IMR-90 (cell line): ENCODE data around the gene FOSB.

ENCODE experiments used
- CHD1 ChIP-seq: IDR thresholded peaks from 2 replicates; pipeline ENCODE4 v1.6.1; 2012; ENCODE audit warnings: low read depth, low read length, improper control_type of control experiment
- MAFK ChIP-seq: IDR thresholded peaks from 2 replicates; pipeline ENCODE4 v1.6.1; 2012; ENCODE audit warnings: low read depth, low read length, improper control_type of control experiment
- MXI1 ChIP-seq: IDR thresholded peaks from 2 replicates; pipeline ENCODE4 v1.6.1; 2012; ENCODE audit warnings: low read depth, mild to moderate bottlenecking, low read length, moderate library complexity, borderline replicate concordance
- NFE2L2 ChIP-seq: fragments of 150-350 bp; IDR thresholded peaks from 2 replicates; pipeline ENCODE4 v1.6.1; 2016; ENCODE audit warnings: low read depth, mild to moderate bottlenecking, low read length
- POLR2A ChIP-seq: IDR thresholded peaks from 2 replicates; pipeline ENCODE4 v1.6.1; 2012; ENCODE audit warnings: mild to moderate bottlenecking, low read depth, low read length
- RAD21 ChIP-seq: IDR thresholded peaks from 2 replicates; pipeline ENCODE4 v1.6.1; 2012; ENCODE audit warnings: low read length, improper control_type of control experiment
- RFX5 ChIP-seq: IDR thresholded peaks from 2 replicates; pipeline ENCODE4 v1.8.0; 2012; ENCODE audit warnings: low read depth, mild to moderate bottlenecking, low read length, moderate library complexity
- SMC3 ChIP-seq: fragments of 150-350 bp; IDR thresholded peaks from 2 replicates; pipeline ENCODE4 v1.6.1; 2016; ENCODE audit warnings: low read depth, mild to moderate bottlenecking, antibody characterized with exemption, low read length, moderate library complexity
- TF ChIP-seq, protein P1 (sequence below): conservative IDR thresholded peaks from 2 replicates; pipeline ENCODE4 v1.5.1; 2012; ENCODE audit warnings: mild to moderate bottlenecking, low read depth, low read length, improper control_type of control experiment
- TF ChIP-seq, protein P2 (sequence below): fragments of 150-350 bp; IDR thresholded peaks from 2 replicates; pipeline ENCODE4 v1.6.1; 2017; ENCODE audit warnings: mild to moderate bottlenecking, antibody characterized with exemption, low read length, low read depth
- TF ChIP-seq, protein P3 (sequence below): fragments of 150-350 bp; IDR thresholded peaks from 2 replicates; pipeline ENCODE4 v1.6.1; 2016; ENCODE audit warnings: low read depth, mild to moderate bottlenecking, low read length, moderate library complexity, borderline replicate concordance

DNA sequence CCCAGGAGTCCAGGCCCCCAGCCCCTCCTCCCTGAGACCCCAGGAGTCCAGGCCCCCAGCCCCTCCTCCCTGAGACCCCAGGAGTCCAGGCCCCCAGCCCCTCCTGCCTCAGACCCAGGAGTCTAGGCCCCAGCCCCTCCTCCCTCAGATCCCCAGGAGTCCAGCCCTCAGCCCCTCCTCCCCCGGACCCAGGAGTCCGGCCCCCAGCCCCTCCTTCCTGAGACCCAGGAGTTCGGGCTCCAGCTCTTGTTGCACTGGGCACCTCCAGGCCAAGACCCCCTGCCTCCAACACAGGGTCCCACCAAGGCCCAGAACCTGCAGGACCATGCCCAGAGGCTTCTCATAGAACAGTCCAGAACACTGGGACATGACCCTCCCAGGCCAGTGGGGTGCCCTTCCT lies 47.9 kb upstream of the FOSB start:
- TF ChIP-seq, protein P1, sequence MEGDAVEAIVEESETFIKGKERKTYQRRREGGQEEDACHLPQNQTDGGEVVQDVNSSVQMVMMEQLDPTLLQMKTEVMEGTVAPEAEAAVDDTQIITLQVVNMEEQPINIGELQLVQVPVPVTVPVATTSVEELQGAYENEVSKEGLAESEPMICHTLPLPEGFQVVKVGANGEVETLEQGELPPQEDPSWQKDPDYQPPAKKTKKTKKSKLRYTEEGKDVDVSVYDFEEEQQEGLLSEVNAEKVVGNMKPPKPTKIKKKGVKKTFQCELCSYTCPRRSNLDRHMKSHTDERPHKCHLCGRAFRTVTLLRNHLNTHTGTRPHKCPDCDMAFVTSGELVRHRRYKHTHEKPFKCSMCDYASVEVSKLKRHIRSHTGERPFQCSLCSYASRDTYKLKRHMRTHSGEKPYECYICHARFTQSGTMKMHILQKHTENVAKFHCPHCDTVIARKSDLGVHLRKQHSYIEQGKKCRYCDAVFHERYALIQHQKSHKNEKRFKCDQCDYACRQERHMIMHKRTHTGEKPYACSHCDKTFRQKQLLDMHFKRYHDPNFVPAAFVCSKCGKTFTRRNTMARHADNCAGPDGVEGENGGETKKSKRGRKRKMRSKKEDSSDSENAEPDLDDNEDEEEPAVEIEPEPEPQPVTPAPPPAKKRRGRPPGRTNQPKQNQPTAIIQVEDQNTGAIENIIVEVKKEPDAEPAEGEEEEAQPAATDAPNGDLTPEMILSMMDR: no peak
- no peak for TF ChIP-seq RAD21
- TF ChIP-seq MXI1: no peak
- no peak for TF ChIP-seq MAFK
- TF ChIP-seq RFX5: no peak
- TF ChIP-seq, protein P2, sequence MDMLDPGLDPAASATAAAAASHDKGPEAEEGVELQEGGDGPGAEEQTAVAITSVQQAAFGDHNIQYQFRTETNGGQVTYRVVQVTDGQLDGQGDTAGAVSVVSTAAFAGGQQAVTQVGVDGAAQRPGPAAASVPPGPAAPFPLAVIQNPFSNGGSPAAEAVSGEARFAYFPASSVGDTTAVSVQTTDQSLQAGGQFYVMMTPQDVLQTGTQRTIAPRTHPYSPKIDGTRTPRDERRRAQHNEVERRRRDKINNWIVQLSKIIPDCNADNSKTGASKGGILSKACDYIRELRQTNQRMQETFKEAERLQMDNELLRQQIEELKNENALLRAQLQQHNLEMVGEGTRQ: no peak
- TF ChIP-seq POLR2A: no peak
- TF ChIP-seq SMC3: no peak
- TF ChIP-seq, protein P3, sequence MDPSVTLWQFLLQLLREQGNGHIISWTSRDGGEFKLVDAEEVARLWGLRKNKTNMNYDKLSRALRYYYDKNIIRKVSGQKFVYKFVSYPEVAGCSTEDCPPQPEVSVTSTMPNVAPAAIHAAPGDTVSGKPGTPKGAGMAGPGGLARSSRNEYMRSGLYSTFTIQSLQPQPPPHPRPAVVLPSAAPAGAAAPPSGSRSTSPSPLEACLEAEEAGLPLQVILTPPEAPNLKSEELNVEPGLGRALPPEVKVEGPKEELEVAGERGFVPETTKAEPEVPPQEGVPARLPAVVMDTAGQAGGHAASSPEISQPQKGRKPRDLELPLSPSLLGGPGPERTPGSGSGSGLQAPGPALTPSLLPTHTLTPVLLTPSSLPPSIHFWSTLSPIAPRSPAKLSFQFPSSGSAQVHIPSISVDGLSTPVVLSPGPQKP: no peak
- no peak for TF ChIP-seq CHD1
- TF ChIP-seq NFE2L2: no peak
